Natural killer cell treated with Interleukin-12 subunit alpha and Interleukin-12 subunit beta and Interleukin-15 and Interleukin-18, amount 100 ng/mL, for 72 hours (primary cell): ENCODE results near the gene OSBPL5. TPM values are rescaled to one million over a fixed set of nuclear protein-coding genes. Genes with fewer than 3 reads are reported as not detected.

ENCODE experiments used
- ATAC-seq, 2 donors: fragments of 150-1000 bp; cut with Tn5 transposase in 1 of 2; sonication (Bioruptor Pico), chemical (Tn5 transposase) in 1 of 2; 2 replicates each; pipeline ENCODE4 v1.10.0; 2021
- DNase-seq: peaks from one replicate; pipeline ENCODE4 v3.0.0; 2022; ENCODE audit warnings: low spot score
- H3K27ac Mint-ChIP-seq, 2 donors: 1 replicate in 1 of 2; 2 replicates in 1 of 2; pipeline ENCODE4 v1.8.0; 2022; ENCODE audit warnings: mixed read lengths in 2 of 2, mild to moderate bottlenecking in 1 of 2, moderate library complexity in 1 of 2
- H3K27me3 Mint-ChIP-seq, 2 donors: 1 replicate in 1 of 2; 2 replicates in 1 of 2; pipeline ENCODE4 v1.8.0; 2022; ENCODE audit warnings: mixed read lengths in 2 of 2
- H3K36me3 Mint-ChIP-seq: one replicate; pipeline ENCODE4 v1.8.0; 2022; ENCODE audit warnings: mixed read lengths
- H3K4me1 Mint-ChIP-seq, 2 donors: 1 replicate in 1 of 2; 2 replicates in 1 of 2; pipeline ENCODE4 v1.8.0; 2022; ENCODE audit warnings: low read depth in 2 of 2, mixed read lengths in 2 of 2, mild to moderate bottlenecking in 1 of 2
- H3K4me3 Mint-ChIP-seq: one replicate; pipeline ENCODE4 v1.8.0; 2022; ENCODE audit warnings: mixed read lengths
- H3K9me3 Mint-ChIP-seq: 2 replicates; pipeline ENCODE4 v1.8.0; 2022; ENCODE audit warnings: mixed read lengths
- total RNA-seq, 2 donors: library from RNA; stranded (reverse); gene quantifications; one replicate each; pipeline ENCODE4 v1.2.3, GENCODE V29; 2022

OSBPL5 gene
- total RNA-seq, 2 donors from 2014 or later, result 58.3 to 74.6 TPM

- peak overlapping the region; percentile 70 to 83 for H3K27ac Mint-ChIP-seq
- peak; percentile 60 for DNase-seq
- H3K36me3 Mint-ChIP-seq, result no peaks in the 10 kb centered on the region
- peaks cover 40 to 51% of the 10 kb centered on the region in 2 donors for H3K4me1 Mint-ChIP-seq
- no peaks in the 10 kb centered on the region for H3K27me3 Mint-ChIP-seq
- H3K4me3 Mint-ChIP-seq, result peak overlapping the region; percentile 44
- H3K9me3 Mint-ChIP-seq, result no peaks in the 10 kb centered on the region
- no peak for ATAC-seq
These were observed 26.7 kb downstream of the OSBPL5 start for GRCh38 chr11:3138178-3139085.

DNA sequence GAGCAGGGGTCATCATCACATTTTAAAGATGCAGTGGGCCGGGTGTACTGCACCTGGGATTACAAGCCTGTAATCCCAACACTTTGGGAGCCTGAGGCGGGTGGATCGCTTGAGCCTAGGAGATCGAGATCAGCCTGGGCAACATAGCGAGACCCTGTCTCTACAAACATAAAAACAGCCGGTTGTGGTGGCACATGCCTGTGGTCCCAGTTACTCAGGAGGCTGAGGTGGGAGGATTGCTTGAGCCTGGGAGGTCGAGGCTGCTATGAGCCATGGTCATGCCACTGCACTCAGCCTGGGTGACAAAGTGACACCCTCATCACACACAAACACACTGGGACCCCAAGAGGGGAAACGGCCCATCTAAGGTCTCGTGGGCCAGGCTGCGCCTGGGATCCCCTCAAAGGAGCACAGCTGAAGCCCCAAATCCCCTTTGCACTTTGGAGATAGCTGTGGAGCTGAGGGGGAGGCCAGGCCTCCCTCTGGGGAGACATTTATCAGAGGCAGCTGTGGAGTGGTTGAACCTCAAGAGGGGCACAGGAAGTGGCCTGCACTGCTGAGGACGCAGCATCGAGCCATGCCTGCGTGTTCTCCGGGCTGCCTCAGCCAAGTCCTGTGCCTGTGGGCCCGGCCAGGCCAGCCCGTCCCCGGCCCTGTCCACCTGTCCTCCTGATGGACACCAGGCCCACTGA is 27.5 kb downstream of the OSBPL5 start:
- ATAC-seq (peak; percentile 55 to 67), DNase-seq (peak; percentile 22)
- no peaks in the 10 kb centered on the region for H3K27me3 Mint-ChIP-seq
- peak overlapping the region; percentile 54 to 70 for H3K27ac Mint-ChIP-seq
- H3K36me3 Mint-ChIP-seq, result no peaks in the 10 kb centered on the region
- H3K4me3 Mint-ChIP-seq, result peak overlapping the region; percentile 15
- no peaks in the 10 kb centered on the region for H3K9me3 Mint-ChIP-seq
- peaks cover 44 to 53% of the 10 kb centered on the region in 2 donors for H3K4me1 Mint-ChIP-seq

GRCh38 chr11:3136546-3137455 is 28.3 kb downstream of the OSBPL5 start:
- H3K4me3 Mint-ChIP-seq, result peak overlapping the region; percentile 73
- H3K4me1 Mint-ChIP-seq, result peaks cover 43 to 52% of the 10 kb centered on the region in 2 donors
- H3K36me3 Mint-ChIP-seq, result no peaks in the 10 kb centered on the region
- H3K27me3 Mint-ChIP-seq, result no peaks in the 10 kb centered on the region
- H3K9me3 Mint-ChIP-seq, result no peaks in the 10 kb centered on the region
- H3K27ac Mint-ChIP-seq, result peak overlapping the region; percentile 54 to 70
- peak; percentile 81 for DNase-seq
- peak; percentile 88 to 91 for ATAC-seq

DNA sequence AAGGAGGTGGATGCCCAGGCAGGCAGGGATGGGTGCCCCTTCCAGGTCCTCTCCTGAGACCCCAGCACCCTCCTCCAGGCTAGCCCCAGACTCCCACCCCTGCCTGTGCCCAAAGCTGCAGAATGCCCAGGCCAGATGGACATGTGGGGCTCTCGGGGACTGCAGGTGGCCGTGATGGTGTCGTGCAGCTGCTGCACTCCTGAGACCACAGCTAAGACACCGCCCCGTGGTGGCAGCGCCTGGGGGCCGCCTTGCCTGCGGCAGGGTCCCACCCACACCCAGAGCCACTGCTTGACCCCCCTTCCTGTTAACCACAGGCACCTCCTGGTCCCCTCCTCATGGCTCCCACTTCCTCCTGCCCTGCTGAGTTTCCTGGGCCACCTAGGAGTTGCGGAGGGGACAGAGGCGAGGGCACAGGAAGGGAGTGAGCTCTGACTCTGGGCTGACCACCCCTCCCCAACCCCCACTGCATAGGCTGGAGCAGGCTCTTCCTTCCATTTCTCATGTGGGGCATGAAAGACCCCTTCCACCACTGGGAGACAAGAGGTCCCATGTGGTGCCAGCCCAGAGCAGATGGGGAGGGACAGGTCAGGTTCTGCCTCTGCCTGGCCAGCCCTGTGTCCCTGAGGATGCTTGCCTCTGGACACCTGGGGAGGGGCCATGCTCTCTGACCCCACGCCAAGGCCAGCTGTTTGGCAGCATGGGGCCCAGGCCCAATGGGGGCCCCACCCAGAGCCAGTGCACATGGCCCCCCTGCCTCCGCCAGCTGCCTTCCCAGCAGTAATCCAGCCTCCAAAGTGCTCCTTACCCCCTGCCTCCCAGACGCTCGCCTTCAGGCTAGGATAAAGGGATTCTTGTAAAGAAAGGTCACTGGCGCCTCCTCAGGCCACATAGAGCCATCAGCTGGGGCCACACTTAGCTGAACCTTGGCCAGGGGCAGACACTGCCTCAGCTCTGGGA is 29.3 kb downstream of the OSBPL5 start:
- DNase-seq (peak; percentile 69), ATAC-seq (peak; percentile 3 to 29)
- Mint-ChIP-seq H3K4me1 (peaks cover 48 to 52% of the 10 kb centered on the region in 2 donors), H3K4me3 (peak overlapping the region; percentile 73), H3K27me3 (no peaks in the 10 kb centered on the region), H3K27ac (peak overlapping the region; percentile 70 to 73), H3K36me3 (no peaks in the 10 kb centered on the region), H3K9me3 (no peaks in the 10 kb centered on the region)

GRCh38 chr11:3134651-3135480 is 30.2 kb downstream of the OSBPL5 start:
- H3K36me3 Mint-ChIP-seq, result no peaks in the 10 kb centered on the region
- peak overlapping the region; percentile 70 to 73 for H3K27ac Mint-ChIP-seq
- H3K4me1 Mint-ChIP-seq, result peaks cover 48 to 53% of the 10 kb centered on the region in 2 donors
- H3K9me3 Mint-ChIP-seq, result no peaks in the 10 kb centered on the region
- H3K4me3 Mint-ChIP-seq, result peak overlapping the region; percentile 73
- DNase-seq (peak; percentile 56), ATAC-seq (no peak)
- no peaks in the 10 kb centered on the region for H3K27me3 Mint-ChIP-seq

DNA sequence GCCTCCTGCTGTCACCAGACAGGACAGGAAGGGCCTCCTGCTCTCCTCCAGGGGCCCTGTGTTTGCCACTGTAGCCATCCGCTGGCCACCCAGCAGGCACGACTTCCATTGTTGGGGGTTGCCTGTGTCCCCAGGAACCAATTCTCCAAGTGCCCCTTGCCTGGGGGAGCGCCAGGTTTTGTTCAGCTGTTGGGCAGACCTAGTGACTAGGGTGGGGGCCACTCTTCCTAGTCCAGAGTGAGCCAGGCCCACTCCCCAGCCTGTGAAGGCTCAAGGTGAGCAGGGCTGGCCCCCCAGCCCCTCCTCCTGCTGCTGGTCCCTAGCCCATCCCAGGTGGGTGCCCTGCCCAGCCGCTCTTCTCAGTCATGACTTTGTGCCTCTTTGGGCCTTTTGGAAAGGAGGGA is 30.9 kb downstream of the OSBPL5 start:
- Mint-ChIP-seq H3K27me3 (no peaks in the 10 kb centered on the region), H3K9me3 (no peaks in the 10 kb centered on the region), H3K27ac (no peak overlapping the region), H3K4me3 (no peak overlapping the region), H3K4me1 (peaks cover 48 to 52% of the 10 kb centered on the region in 2 donors), H3K36me3 (no peaks in the 10 kb centered on the region)
- no peak for ATAC-seq
- no peak for DNase-seq

DNA sequence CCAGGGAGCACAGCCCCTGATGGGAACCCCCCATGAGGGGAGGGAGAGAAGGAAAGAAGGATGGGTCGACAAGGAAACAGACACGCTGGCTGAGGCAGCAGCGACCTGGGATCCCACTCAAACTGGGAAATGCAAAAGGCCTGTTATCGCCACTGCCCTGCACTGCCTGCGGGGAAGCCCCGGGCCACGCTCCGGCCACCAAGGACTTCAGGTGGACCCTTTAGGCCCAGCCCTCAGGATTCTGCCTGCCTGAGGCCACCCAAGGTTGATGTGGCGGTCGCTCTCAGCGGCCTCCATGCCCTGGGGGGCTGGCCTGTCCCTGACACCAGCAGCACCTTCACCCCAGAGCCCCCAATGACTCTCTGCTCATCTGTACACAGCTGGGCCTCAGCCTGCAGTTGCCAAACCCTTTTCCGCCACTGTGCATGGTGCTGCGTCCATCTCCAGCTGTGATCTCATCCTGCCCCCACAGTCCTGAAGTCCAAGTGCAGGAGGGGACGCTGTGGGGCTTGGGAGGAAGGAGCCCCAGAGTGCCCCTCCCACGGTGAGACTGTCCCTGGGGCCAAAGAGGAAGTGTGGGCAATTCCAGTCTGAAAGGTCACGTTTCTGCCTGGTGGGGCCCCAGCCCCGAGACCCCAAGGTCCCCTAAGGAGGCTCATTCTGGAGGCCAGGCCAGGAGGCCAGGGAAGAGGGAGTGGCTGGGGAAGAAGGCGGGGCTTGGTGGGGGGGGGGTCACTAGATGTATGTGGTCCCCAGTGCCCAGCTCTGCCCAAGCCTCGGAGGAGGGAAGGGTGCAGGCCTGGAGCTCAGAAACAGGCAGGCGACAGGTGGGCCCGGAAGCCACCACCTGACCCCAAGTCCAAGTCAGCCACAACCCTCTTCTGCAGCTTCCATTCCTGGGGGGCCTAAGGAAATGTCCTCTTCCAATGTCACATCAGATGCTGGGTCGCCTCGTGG is 31.6 kb downstream of the OSBPL5 start:
- no peak overlapping the region for H3K4me3 Mint-ChIP-seq
- H3K27me3 Mint-ChIP-seq, result no peaks in the 10 kb centered on the region
- no peaks in the 10 kb centered on the region for H3K9me3 Mint-ChIP-seq
- no peak for ATAC-seq
- DNase-seq, result peak; percentile 46
- no peaks in the 10 kb centered on the region for H3K36me3 Mint-ChIP-seq
- peak overlapping the region; percentile 31 to 69 for H3K27ac Mint-ChIP-seq
- H3K4me1 Mint-ChIP-seq, result peaks cover 43 to 49% of the 10 kb centered on the region in 2 donors

DNA sequence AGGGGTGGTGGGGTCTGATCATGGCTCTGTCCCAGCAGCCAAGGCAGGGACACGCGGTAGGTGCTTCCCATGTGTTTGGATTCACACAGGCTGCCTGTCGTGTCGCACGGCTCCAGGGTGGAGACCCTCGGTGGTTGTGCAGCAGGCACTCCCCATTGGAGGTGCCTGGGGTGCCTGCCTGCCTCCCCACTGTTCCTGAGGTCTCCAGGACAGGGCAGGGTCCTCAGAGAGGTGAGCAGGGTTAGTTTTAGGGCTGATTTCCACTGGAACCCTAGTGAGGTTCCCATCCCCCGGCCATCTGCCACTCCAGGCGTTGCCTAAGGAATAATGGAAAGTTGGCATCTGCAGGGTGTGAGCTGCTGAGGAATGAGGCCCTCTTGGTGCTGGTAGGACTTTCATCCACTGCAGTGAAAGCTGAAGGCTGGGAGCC is 32.3 kb downstream of the OSBPL5 start:
- Mint-ChIP-seq H3K9me3 (no peaks in the 10 kb centered on the region), H3K4me3 (no peak overlapping the region), H3K27ac (peak overlapping the region; percentile 31 to 69)

GRCh38 chr11:3132271-3132781 is 32.8 kb downstream of the OSBPL5 start:
- no peak overlapping the region for H3K4me3 Mint-ChIP-seq
- peaks cover 36 to 42% of the 10 kb centered on the region in 2 donors for H3K4me1 Mint-ChIP-seq
- no peaks in the 10 kb centered on the region for H3K27me3 Mint-ChIP-seq
- H3K27ac Mint-ChIP-seq, result peak overlapping the region; percentile 31 to 69
- no peaks in the 10 kb centered on the region for H3K36me3 Mint-ChIP-seq
- DNase-seq (peak; percentile 59), ATAC-seq (no peak)
- no peaks in the 10 kb centered on the region for H3K9me3 Mint-ChIP-seq

More for the DNA sequence above, 32.3 kb downstream of the OSBPL5 start:
- ATAC-seq (no peak), DNase-seq (peak; percentile 39)
- H3K4me1 Mint-ChIP-seq, result peaks cover 41 to 47% of the 10 kb centered on the region in 2 donors
- H3K36me3 Mint-ChIP-seq, result no peaks in the 10 kb centered on the region
- no peaks in the 10 kb centered on the region for H3K27me3 Mint-ChIP-seq

GRCh38 chr11:3131330-3131941 is 33.7 kb downstream of the OSBPL5 start:
- no peak overlapping the region for H3K27ac Mint-ChIP-seq
- peaks cover 27 to 34% of the 10 kb centered on the region in 2 donors for H3K4me1 Mint-ChIP-seq
- H3K9me3 Mint-ChIP-seq, result no peaks in the 10 kb centered on the region
- DNase-seq (no peak), ATAC-seq (no peak)
- H3K27me3 Mint-ChIP-seq, result no peaks in the 10 kb centered on the region
- no peak overlapping the region for H3K4me3 Mint-ChIP-seq
- H3K36me3 Mint-ChIP-seq, result no peaks in the 10 kb centered on the region
